NOMO-1 (cell line): Measurements from ENCODE around the gene STXBP5.

Experiments used
- DNase-seq, 2 experiments: peaks; one replicate each; lab custom pipeline; 2025; ENCODE audit not compliant: unreplicated experiment in 2 of 2; lab: John Stamatoyannopoulos, UW

The STXBP5 gene

DNA sequence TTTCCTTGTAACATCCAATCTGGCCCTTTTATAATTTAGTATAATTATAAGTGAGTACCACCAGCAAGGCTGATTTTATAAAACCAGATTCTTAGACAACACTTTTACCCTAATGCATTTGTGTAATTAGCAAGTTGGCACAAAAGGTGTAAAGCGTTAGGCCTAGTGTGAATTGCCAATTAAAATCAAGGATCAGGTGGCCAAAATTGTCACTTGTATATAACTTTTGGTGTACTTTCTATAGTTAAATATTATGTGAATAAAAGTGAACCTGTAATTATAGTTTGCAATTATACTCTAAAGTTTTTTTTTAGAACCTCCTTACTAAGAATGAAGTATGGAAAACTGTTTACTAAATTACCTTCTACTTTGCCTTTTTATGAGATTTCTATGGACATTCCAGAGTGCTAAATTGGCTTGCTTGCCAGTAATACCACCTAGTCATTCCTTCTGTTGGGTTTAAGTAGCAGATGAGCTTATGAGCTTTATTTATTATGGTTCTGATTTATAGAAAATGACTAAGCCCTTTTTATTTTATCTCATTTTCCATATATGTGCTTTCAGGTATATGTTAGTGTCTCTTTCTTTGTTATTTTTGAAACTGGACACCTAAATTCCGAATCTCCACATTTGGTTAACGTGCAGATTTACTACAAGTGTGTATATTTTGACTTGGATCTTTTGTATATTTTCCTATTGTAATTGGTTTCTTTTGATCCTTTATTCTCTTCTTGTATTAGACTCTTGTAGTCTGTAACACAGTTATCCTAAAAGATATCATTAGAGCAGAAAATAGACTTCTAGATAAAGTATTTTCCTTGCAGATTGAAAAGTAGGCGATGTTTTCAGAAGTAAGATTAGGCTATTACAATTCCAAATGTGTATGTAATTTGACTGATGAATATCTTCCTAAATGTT lies 3.9 kb downstream of the STXBP5 start:
- no peak for DNase-seq

DNA sequence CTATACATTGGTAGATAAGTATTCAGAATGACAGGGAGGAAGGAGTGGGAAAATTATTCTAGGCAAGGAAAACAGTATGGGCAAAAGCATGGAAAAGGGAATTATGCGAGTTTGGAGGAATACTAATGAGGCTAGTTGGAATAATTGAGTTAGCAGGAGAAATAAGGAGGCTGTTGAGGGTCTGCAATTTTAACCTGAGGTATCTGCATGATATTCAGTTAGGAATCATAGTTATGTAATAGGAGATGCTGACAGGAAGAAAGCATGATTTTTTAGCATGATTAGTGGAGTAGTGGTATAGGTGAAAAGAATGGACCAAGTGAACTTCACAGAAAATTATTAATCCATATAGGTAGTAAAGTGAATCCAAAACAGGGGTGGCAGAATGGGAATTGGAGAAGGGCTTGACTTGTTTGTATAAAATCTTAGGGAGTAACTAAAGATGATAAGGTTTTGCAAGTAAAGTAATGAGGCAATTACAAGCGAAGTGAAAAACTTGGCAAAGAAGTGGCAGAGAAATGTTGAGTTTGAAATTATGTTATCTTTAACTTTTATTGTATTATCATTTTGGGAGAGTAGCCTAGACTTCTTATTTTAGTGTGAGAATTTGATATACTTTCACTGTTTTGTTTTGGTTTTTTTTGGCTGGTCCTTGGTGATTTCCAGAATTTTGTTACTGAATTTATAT lies 5.7 kb downstream of the STXBP5 start:
- DNase-seq: no peak

DNA sequence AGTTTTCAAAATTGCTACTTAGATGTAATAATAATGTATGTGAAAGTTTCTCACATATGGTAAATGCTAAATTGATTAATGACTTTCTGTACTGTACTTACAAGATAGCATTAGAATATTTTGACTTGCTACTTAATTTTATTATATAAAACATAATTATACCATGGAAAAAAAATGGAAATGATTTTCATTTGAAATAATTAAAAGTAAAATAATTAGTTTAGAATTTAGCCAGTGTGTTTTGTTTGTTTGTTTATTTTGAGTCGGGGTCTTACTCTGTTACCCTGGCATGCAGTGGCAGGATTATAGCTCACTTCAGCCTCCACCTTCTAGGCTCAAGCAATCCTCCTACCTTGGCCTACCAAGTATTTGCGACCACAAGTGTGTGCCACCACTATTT lies 7.1 kb downstream of the STXBP5 start:
- no peak for DNase-seq

DNA sequence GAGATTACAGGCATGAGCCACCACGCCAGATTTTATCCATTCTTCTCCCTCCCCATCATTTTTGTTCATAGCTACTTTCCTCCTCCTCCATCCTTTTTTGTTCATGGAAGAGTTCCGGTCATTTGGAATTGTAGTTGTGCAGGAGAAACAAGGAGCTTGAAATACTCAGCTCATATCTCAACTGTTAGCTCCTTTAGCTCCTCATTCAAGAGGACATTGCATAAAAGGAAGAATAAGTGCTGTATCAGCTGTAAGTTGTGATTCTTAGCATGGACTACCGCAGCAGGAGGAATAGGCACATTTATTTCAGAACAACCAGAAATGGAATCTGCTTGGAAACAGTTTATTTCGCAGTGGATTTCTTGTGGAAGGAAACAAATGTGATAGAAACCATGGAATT lies 7.6 kb downstream of the STXBP5 start:
- DNase-seq: no peak

DNA sequence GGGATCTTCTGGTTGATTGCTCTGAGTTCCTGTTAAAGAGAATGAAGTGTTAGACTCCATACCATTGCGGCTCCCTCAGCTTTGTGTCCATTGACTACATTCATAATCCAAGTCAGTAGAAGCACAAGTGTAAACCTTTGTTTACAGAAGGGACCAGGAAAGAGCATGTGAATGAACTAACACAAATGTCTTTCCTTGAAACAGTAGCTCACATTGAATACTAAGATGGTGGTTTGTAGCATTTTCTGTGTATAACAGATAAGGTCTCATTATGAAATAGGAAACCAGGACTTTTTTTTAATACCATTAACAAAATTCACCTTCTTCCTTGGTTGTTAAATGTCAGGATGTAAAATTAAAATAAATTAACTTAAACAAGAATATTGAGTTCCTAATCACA lies 8.4 kb downstream of the STXBP5 start:
- DNase-seq: no peak

DNA sequence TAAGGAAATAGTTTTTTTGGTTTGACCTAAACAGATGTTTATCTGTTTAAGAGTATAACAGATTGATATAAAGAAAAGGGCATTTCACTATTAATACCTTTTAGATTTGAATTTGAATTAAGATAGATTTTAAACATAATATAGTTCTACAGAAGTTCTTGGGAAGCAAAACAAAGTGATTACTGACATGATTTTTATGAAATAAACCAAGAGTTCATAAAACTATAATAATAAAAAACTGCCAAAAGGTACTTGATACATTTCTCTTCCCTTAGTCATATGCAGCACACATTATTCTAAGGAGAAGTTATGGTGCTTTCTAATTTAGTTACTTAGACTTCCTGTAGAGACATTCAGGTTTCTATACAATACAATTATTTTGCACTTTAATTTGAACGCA lies 9.6 kb downstream of the STXBP5 start:
- DNase-seq: no peak

DNA sequence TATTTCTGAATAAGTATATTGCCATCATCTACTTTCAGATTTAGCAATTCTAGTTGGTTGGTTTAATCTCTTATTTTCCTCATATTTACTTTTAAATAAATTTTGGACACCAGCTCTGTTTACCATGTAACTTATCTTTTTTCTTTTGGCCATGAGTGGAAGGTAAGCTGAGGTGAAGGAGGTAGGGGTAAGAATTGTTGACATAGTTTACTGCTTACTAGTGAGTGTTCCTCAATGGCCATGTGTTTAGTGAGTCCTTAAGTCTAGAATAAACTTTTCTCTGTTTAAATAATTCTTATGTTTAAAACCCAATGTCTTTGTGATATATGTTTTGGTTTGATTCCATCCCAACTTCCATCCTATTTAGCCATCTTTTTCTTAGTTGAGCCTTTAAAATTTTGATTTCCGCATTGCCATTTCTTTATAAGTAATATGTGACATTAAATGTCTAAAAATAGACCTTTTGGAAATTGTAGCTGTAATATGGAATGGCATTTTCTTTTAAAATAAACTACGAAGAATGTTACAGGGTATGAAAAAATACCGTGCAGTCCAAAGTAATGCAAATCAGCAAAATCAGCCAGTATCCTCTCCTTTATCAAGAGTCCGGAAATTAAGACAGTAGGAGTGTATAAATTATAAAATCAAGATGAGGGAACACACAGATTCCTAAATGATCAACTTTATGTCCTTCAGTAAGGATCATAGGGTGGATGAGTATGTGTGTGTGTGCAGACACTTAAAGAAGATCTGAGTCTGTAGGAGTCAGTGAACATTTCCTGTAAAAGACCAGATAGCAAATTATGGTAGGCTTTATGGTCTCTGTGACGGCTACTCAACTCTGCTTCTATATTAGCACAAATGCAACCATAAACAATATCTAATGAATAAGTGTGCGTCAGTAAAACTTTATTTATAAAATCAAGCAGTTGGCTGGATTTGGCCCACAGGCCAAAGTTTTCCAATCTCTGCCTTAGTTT lies 10.3 kb downstream of the STXBP5 start:
- DNase-seq: no peak

DNA sequence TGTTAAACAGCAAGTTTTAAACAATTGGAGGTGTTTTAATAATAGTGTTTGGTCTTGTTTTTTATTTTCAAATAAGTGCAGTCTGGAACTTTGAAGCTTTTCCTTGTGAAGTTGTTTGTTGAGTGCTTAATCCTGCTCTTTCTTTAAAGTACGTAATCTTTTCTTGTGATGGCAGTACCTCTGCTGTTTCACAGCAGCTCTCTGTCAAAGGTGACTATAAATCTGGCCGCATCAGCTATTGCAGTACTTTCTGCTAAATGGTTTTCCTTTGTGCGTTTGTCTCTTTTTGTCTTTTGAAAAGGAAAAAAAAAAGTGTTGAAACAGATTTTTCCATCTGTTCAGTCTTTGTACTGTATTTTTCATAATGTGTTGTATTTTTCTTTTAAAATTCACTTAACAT lies 12.7 kb downstream of the STXBP5 start:
- DNase-seq: no peak

DNA sequence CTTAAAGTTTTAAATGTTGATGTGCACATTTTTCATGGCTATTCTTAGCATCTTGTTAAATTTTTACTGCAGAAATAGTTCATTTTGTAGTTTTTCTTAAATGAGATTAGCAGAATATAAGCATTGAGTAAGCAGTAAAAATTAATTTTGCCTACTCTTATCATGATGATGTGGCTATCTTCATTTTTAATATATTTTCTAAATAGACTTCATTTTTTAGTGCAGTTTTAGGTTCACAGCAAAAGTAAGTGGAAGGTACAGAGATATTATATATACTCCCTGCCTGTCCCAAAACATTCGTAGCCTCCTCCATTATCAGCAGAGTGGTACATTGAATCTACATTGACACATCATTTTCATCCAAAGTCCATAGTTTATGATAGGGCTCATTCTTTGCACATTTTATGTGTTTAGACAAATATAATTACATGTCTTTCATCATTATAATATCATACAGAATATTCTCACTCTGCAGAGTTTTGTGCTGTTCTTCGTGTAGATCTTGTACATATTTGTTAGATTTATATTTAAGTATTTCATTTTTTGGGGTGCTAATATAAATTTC lies 13.7 kb downstream of the STXBP5 start:
- DNase-seq: no peak

DNA sequence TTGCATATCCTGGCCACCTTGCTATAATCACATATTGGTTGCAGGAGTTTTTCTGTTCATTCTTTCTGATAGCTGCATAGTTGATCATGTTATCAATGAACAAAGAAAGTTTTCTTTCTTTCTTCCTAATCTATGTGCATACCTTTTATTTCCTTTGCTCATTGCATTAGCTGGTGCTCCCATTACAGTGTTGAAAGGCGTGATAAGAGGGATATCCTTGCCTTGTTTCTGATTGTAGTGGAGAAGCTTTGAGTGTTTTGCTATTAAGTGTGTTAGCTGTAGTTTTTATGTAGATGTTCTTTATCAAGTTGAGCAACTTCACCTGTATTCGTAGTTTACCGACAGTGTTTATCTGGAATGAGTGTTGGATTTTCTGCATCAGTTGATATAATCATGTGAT lies 14.6 kb downstream of the STXBP5 start:
- DNase-seq: no peak

DNA sequence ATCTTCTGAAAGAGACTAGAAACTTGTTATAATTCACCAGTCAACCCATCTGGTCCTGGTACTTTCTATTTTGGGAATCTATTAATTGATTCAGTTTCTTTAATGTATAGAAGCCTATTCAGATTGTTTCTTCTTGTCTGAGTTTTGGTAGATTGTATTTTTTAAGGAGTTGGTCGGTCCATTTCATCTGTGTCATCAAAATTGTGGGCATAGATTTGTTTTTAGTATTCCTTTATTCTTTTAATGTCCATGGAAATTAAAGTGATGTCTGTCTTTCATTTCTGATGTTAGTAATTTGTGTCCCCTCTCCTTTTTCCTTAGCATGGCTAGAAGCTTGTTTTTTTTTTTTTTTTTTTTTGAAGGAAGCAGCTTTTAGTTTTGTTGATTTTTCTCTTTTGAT lies 15.2 kb downstream of the STXBP5 start:
- no peak for DNase-seq

DNA sequence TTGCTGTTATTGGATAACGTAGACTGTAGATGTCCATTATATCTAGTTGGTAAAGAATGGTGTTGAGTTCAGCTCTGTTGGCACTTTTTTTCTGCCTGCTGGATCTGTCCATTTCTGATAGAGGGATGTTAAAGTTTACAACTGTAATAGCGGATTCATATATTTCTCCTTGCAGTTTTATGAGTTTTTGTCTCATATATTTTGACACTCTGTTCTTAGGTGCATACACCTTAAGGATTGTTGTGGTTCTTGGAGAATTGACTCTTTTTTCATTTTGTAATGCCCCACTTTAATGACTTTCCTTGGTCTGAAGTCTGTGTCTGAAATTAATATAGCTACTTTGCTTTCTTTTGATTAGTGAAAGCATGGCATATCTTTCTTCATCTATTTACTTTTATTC lies 16.1 kb downstream of the STXBP5 start:
- DNase-seq: no peak

DNA sequence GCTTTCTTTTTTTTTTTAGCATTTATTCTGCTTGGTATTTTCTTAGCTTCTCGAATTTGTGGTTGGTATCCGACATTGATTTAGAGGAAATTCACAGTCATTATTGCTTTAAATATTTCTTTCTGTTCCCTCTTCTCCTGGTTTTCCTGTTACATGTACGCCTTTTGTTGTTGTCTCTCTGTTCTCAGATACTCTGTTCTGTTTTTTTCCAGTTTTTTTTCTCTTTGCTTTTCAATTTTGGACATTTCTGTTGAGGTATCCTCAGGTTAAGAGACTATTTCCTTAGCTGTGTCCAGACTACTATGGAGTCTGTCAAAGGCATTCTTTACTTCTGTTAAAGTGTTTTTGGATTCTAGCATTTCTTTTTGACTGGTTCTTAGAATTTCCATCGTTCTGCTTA lies 17.5 kb downstream of the STXBP5 start:
- DNase-seq: no peak

DNA sequence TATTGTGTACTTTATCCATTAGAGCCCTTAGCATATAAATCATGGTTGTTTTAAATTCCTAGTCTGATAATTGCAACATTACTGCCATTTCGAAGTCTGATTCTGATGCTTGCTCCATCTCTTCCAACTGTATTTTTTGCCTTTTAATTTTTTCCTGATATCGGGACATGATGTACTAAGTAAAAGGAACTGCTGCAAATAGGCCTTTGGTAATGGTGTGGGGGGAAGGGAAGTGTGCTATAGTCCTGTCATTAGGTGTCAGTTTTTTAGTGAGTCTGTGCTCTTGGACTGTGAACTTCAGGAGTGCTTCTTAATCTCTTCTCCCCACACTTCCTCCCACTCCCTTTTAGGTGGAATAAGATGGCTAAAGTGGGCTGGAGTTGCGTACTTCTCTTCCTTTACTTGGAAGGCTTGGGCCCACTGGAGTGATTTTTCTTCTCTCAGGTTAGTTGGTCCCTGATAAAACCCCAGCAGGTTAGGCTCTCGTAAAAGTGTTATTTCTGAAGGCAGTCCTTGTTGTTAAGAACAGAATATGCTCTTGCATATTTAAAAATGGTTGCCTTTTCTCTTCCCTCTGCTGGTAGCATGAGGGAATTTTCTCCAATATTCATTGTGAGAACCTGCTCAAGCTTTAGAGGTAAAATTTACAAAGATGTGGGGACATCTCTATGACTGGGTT lies 18.1 kb downstream of the STXBP5 start:
- no peak for DNase-seq

DNA sequence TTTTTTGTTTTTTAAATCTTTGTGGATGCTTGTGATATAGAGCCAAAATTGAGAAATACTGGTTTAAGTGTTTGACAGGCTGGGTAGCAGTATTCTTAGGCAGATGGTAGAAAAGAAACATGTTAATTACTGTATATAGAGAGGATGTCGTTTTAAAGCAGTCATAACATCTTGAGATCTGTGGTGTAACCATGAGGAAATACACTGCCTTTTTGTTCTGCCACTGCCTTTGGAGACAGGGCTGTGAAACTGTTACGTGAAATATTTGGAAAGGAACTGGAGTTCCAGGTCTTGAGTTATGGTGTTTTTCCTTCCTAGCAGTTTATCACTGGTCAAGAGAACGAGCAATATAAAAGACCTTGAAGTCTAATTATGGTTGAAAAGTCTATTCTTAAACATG lies 19.5 kb downstream of the STXBP5 start:
- DNase-seq: no peak

DNA sequence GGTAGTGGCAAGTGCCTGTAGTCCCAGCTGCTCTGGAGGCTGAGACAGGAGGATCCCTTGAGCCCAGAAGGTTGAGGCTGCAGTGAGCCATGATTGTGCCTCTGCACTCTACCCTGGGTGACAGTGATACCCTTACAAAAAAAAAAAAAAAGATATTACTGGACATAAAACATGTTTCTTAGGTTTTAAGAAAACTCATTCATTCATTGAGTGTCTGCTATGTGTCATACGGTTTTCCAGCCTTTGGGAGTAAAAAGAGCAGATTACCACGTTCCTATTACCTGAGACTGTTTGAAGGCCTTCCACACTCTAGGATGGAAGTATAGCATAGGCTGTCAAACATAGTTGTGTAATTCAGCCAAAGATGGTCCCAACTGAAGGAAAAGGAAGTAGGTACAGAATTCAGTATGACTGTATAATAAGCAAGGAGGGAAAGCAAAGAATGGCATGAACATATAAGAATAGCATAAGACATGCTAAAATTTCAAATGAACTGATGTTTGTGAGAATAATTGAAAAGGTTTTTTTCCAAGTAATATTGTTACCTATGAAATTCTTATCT lies 22.0 kb downstream of the STXBP5 start:
- peak in 1 of 2 experiments; percentile 4 for DNase-seq

DNA sequence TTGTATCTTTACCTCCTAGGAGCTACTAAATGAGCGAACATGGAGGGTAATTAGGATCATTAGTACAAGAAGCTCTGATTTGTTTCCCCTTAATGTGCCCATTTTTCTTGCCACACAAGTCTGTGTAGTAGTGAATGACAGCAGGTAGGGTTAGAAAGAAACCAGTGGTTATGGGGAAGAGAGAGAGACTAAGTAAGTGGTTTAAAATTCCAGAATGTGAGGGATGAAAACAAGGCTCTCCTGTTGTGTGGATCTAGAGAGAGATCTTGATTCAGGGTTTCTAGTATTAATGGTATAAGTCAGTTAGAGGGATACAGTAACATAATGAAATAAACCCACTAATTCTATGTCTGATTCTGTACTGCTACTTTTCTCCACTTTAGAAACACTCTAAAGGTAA lies 22.7 kb downstream of the STXBP5 start:
- no peak for DNase-seq

DNA sequence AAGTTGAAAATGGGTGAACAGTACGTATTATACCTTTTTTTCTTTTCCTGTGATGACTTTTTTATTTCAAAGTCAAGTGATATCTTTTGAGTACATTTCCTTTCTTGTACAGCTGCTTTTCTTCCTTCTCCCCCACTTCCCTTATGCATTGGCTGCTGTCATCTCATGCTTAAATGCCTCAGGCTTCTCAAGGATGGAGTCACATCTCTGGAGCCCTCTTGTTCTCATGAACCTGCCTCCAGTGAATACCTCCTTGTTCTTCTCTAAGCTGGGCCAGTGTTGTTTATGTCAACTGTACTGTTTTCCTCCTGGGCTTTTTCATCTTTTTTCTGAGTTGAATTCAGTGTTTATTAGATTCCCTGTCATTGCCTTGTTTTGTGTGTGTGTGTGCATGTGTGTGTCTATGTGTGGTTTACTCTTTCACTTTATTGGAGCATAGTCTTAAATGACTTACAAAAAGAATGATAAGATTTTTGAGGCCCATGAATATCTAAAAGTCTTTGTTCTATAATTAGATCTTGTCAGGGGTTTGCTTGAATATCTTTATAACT lies 23.6 kb downstream of the STXBP5 start:
- DNase-seq: no peak

DNA sequence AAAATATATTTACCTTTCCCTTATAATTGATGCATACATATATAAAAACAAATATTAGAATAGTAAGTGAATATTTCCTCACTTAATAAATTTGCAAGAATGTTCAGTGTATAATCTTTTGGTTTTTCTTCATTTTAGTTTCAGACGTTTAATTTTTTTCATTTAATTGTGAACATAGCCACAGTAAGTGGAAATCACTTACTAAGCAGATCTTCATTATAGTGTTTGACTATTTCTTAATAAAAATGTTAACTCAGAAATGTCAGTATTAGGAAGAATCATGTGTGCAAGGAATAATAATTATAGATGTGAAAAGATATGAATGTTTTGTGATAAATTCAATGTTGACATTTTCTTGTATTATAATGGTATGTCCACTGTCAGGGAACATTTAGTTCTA lies 27.4 kb downstream of the STXBP5 start:
- DNase-seq: no peak

DNA sequence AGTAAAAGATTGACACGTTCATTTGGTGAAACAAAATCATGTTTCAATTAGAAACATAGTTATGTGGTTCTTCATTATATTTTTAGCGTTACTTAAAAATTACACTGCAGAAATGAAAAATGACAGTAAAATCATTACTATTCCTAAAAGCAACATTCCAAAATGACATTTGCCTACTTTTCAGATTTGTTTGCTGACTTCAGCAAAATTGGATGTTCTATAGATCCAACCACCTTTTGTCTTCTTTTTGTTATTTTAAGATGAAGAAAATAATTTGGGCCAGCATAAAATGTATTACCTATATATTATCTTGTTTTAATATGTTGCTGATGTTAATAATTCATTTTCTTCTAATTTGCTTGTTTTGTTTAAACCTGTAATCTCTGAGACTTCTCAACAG lies 30.5 kb downstream of the STXBP5 start:
- no peak for DNase-seq
